Large intestine (tissue), 1 donor: ENCODE data around the gene SIKE1. TPM values are rescaled to one million over a fixed set of nuclear protein-coding genes. Genes with fewer than 3 reads are reported as not detected.

Source experiments
- polyA plus RNA-seq: library from polyadenylated mRNA; unstranded; fragments of 120-200 nt; gene quantifications from one replicate; pipeline ENCODE4 v1.2.1, GENCODE V29; 2013

SIKE1 gene
- polyA plus RNA-seq, 1 donor: 38.8 TPM

Other genes with a start within 250 kb of the SIKE1 start
- gene BCAS2, start 199.1 kb downstream of the SIKE1 start, polyA plus RNA-seq: 38.5 TPM
- gene DENND2C, start 110.6 kb downstream of the SIKE1 start, polyA plus RNA-seq: 0.99 TPM
- 0.13 TPM for gene AMPD1, start 85.1 kb downstream of the SIKE1 start, polyA plus RNA-seq
- gene NRAS, start 63.9 kb downstream of the SIKE1 start, polyA plus RNA-seq: 49.7 TPM
- 331 TPM for gene CSDE1, start 22.7 kb downstream of the SIKE1 start, polyA plus RNA-seq
- not detected for gene SYCP1, start 74.2 kb upstream of the SIKE1 start, polyA plus RNA-seq
- not detected for gene TSHB, start 249.1 kb upstream of the SIKE1 start, polyA plus RNA-seq